Panc1 (cell line): ENCODE measurements around the gene MACROD2. TPM values are rescaled to one million over a fixed set of nuclear protein-coding genes. Genes with fewer than 3 reads are reported as not detected.

Source experiments
- ATAC-seq: fragments of 200-7000 bp; cut with Tn5 transposase; 2 replicates; pipeline ENCODE4 v1.9.1; 2020; ENCODE audit warnings: mild to moderate bottlenecking, moderate library complexity
- BruUV-seq: library from RNA; stranded (reverse); fragments of 400-500 nt; replicated peaks from 2 replicates; lab custom pipeline; 2021; lab: Mats Ljungman, UMichigan
- CTCF ChIA-PET: fragments of 300-600 bp; sonication (Branson Sonifier 250); formaldehyde crosslinking; loops from one replicate; lab custom pipeline; 2022; ENCODE audit warnings: antibody characterized with exemption; lab: Charles Lee
- POLR2A ChIA-PET: fragments of 300-600 bp; sonication (Branson Sonifier 250); formaldehyde crosslinking; loops from one replicate; lab custom pipeline; 2022; ENCODE audit warnings: antibody characterized with exemption; lab: Charles Lee
- DNase-seq: peaks from one replicate; pipeline ENCODE4 v3.0.0-alpha.2; 2010; ENCODE audit warnings: low read depth, low spot score
- H3K27ac ChIP-seq: 2 replicates; pipeline ENCODE4 v1.5.1; 2011; ENCODE audit warnings: mild to moderate bottlenecking, low read length, inconsistent platforms
- H3K27me3 ChIP-seq: fragments of 200-500 bp; sonication (Bioruptor generic); 2 replicates; pipeline ENCODE4 v1.6.0; 2014; ENCODE audit warnings: low read length, inconsistent platforms; ENCODE audit not compliant: control insufficient read depth, insufficient read depth
- H3K36me3 ChIP-seq: fragments of 200-500 bp; sonication (Bioruptor generic); 2 replicates; pipeline ENCODE4 v1.5.1; 2014; ENCODE audit warnings: inconsistent platforms, mild to moderate bottlenecking, low read length, moderate library complexity; ENCODE audit not compliant: control insufficient read depth, insufficient read depth
- H3K4me1 ChIP-seq: 2 replicates; pipeline ENCODE4 v1.5.1; 2011; ENCODE audit warnings: inconsistent platforms, mild to moderate bottlenecking, low read length, moderate library complexity; ENCODE audit not compliant: control insufficient read depth, insufficient read depth
- H3K4me3 ChIP-seq, 2 experiments: 2 replicates each; pipeline ENCODE4 v1.5.1; 2011 to 2012; ENCODE audit warnings: low read depth in 2 of 2, low read length in 2 of 2, mild to moderate bottlenecking in 2 of 2, inconsistent platforms in 1 of 2, moderate library complexity in 1 of 2
- H3K9me3 ChIP-seq: fragments of 200-500 bp; sonication (Bioruptor generic); 2 replicates; pipeline ENCODE4 v1.5.1; 2014; ENCODE audit warnings: low read depth, mild to moderate bottlenecking, inconsistent platforms, low read length, moderate library complexity; ENCODE audit not compliant: control insufficient read depth, insufficient read depth
- CTCF ChIP-seq: fragments of 450-650 bp; IDR thresholded peaks from 2 replicates; pipeline ENCODE4 v1.5.1; 2017; ENCODE audit warnings: mild to moderate bottlenecking
- POLR2AphosphoS5 ChIP-seq: IDR thresholded peaks from 2 replicates; pipeline ENCODE4 v1.6.1; 2012; ENCODE audit warnings: mild to moderate bottlenecking, low read depth, low read length, moderate library complexity
- REST ChIP-seq, 2 experiments: IDR thresholded peaks; 2 replicates each; pipeline ENCODE4 v1.6.1; 2011 to 2012; ENCODE audit warnings: low read depth in 2 of 2, control low read depth in 1 of 2, low read length in 1 of 2, mild to moderate bottlenecking in 1 of 2, moderate library complexity in 1 of 2; ENCODE audit not compliant: insufficient read depth in 1 of 2
- SIN3A ChIP-seq: IDR thresholded peaks from 2 replicates; pipeline ENCODE4 v1.6.1; 2012; ENCODE audit warnings: low read depth, mild to moderate bottlenecking, low read length, moderate library complexity, borderline replicate concordance; ENCODE audit not compliant: insufficient read depth
- TCF7L2 ChIP-seq: IDR thresholded peaks from 2 replicates; pipeline ENCODE4 v1.6.1; 2011; ENCODE audit warnings: mild to moderate bottlenecking, low read depth, low read length, inconsistent platforms
- in situ Hi-C: cut with HindIII; loops from 2 replicates; pipeline ENCODE4 v1.10.0; 2016; ENCODE audit warnings: low sequenced_read_pairs, low pct_unique_long_range_greater_than_20kb
- intact Hi-C: fragments of 100-400 bp; cut with micrococcal nuclease; formaldehyde crosslinking; loops from one replicate; pipeline ENCODE4 v1.10.0; 2022; ENCODE audit not compliant: unreplicated experiment
- total RNA-seq: library from RNA; stranded (reverse); gene quantifications from one replicate; pipeline ENCODE4 v1.2.1, GENCODE V29; 2021; ENCODE audit not compliant: unreplicated experiment

The MACROD2 gene
- total RNA-seq, 1 experiment from 2014 or later = 1.2 TPM

GRCh38 chr20:16078172-16078898 is 2083.0 kb downstream of the MACROD2 start:
- H3K27ac ChIP-seq = no peak overlapping the region
- ATAC-seq (no peak), DNase-seq (no peak)
- no TSS peak for BruUV-seq
- POLR2A ChIA-PET = no interaction called here
- in situ Hi-C loops = no loop called here
- no peaks in the 10 kb centered on the region for H3K27me3 ChIP-seq
- TF ChIP-seq SIN3A = no peak
- no peak for TF ChIP-seq CTCF
- TF ChIP-seq REST (IDR thresholded peaks at IDR 0.05; ENCODE audit: insufficient read depth in 1 of 2, low read depth in 2 of 2, low read length in 1 of 2) = no peak
- TF ChIP-seq TCF7L2 = no peak
- TF ChIP-seq POLR2AphosphoS5 = no peak
- CTCF ChIA-PET = no interaction called here
- intact Hi-C loops = no loop called here
- no peaks in the 10 kb centered on the region; the same call in 1 of the 2 replicates for H3K4me1 ChIP-seq
- H3K9me3 ChIP-seq = no peaks in the 10 kb centered on the region; the same call in 1 of the 2 replicates
- no peak overlapping the region for H3K4me3 ChIP-seq
- no peaks in the 10 kb centered on the region for H3K36me3 ChIP-seq

- ATAC-seq = no peak
- no peak for TF ChIP-seq TCF7L2
- no peak for TF ChIP-seq SIN3A
- TF ChIP-seq POLR2AphosphoS5 = no peak
- no peak for TF ChIP-seq REST (IDR thresholded peaks at IDR 0.05; ENCODE audit: insufficient read depth in 1 of 2, low read depth in 2 of 2, low read length in 1 of 2)
- no peak for TF ChIP-seq CTCF
- POLR2A ChIA-PET = no interaction called here
- Histone ChIP-seq H3K4me1 (no peaks in the 10 kb centered on the region), H3K27me3 (no peaks in the 10 kb centered on the region), H3K4me3 (no peak overlapping the region), H3K9me3 (no peaks in the 10 kb centered on the region; the same call in 1 of the 2 replicates), H3K36me3 (no peaks in the 10 kb centered on the region), H3K27ac (no peak overlapping the region)
- DNase-seq = no peak
- in situ Hi-C loops = no loop called here
- CTCF ChIA-PET = no interaction called here
- intact Hi-C loops = no loop called here
- BruUV-seq = no TSS peak
Measured at GRCh38 chr20:16081421-16081820, 2086.1 kb downstream of the MACROD2 start.
